WI38 (cell line): Measurements from ENCODE around the gene MGAM2.

ENCODE experiments used
- H3K4me3 ChIP-seq: 2 replicates; pipeline ENCODE4 v1.5.1; 2011; ENCODE audit warnings: low read depth, mild to moderate bottlenecking, control low read depth, low read length
- TF ChIP-seq, protein P1 (sequence below): IDR thresholded peaks from 2 replicates; pipeline ENCODE4 v1.5.1; 2012; ENCODE audit warnings: low read depth, mild to moderate bottlenecking, control low read depth, low read length

The MGAM2 gene

DNA sequence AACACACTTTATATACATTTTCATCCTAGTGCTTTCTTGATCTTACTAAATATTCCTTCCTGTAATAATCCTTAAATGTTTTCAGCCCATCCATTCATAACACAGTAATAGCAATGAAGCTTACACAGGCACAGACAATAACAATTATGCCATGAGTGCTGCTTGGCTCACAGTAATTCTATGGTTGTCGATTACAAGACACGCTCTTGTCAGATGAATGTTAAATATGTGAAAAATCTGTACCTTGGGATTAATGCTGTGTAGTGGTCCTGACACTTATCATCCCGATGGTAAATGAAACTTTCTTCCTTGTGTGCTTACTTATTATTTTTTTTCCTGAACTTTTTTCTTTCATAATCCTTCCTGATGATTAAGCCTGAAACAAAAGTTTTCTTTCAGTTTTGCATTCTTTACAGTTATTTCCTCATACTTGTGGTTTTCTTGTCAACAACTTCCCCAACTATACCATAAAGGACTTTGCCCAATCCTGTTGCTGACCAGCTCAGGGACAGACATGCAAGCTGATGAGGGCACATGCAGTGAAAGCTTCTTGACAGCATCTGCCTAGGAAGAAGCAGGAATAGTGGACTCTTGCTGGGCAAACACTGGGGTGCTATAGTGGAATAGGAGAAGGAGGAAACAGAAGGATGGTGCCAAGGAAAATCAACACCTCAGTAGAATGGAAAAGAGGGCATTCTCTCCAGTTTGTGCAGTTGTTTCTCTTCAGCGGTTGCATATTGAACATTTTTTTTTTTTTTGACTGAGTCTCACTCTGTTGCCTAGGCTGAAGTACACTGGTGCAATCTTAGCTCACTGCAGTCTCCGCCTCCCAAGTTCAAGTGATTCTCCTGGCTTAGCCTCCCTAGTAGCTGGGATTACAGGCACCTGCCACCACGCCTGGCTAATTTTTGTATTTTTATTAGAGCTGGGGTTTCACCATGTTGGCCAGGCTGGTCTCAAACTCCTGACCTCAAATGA, 6.7 kb upstream of the MGAM2 start:
- no peak overlapping the region for H3K4me3 ChIP-seq
- TF ChIP-seq, protein P1, sequence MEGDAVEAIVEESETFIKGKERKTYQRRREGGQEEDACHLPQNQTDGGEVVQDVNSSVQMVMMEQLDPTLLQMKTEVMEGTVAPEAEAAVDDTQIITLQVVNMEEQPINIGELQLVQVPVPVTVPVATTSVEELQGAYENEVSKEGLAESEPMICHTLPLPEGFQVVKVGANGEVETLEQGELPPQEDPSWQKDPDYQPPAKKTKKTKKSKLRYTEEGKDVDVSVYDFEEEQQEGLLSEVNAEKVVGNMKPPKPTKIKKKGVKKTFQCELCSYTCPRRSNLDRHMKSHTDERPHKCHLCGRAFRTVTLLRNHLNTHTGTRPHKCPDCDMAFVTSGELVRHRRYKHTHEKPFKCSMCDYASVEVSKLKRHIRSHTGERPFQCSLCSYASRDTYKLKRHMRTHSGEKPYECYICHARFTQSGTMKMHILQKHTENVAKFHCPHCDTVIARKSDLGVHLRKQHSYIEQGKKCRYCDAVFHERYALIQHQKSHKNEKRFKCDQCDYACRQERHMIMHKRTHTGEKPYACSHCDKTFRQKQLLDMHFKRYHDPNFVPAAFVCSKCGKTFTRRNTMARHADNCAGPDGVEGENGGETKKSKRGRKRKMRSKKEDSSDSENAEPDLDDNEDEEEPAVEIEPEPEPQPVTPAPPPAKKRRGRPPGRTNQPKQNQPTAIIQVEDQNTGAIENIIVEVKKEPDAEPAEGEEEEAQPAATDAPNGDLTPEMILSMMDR = no peak

DNA sequence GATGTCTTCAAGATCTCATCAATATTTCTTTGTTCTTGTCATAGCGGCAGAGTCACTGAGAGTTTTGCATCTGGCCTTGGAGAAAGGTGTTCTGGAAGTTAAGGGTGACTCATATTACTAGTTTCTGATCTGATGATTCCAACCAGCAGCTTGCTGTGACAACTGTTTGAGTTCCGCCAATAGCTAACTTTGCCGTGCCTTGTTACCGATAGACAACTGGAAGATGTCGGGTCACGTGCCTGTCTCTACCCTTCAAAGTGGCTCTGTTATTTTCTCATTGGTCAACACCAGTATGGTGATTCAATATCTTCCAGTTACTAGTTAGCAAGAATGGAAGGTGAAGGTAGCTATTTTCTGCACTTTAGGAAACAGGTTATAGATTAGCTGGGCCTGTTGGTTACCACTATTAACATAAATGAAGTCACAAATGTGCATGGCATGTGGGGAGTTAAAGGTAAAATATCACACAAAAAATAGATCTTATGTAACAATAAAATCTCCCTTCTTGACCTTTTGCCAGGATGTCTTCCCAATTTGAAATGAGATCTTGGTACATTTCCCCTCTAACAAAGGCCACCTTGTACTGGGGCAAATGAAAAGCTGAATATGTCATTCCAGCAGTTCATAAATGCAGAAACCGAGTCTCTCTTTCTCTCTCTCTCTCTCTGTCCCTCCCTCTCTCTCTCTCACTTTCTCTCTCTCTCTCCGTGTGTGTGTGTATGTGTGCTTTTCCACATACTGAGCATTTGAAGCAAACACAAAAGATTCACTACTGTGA, 2.6 kb upstream of the MGAM2 start:
- no peak overlapping the region for H3K4me3 ChIP-seq
- TF ChIP-seq, protein P1 = no peak

DNA sequence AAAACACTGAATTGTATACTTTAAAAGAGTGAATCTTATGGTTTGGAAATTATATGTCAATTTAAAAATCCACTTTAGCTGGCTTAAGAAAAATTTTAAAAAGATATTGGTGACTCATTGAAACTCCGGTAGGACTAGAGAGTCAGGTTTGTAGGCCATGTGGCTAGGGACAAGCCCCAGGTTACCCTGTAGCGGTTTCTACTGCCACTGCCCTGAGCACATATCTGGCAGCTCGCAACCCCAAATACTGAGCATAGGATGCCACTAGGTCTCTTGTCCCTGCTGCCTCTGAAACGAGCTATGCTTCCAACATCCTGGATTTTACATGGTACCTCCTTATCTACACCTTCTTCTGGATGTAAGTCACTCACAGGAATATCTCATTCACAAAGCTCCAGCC, 1.4 kb upstream of the MGAM2 start:
- TF ChIP-seq, protein P1 = no peak
- no peak overlapping the region for H3K4me3 ChIP-seq

DNA sequence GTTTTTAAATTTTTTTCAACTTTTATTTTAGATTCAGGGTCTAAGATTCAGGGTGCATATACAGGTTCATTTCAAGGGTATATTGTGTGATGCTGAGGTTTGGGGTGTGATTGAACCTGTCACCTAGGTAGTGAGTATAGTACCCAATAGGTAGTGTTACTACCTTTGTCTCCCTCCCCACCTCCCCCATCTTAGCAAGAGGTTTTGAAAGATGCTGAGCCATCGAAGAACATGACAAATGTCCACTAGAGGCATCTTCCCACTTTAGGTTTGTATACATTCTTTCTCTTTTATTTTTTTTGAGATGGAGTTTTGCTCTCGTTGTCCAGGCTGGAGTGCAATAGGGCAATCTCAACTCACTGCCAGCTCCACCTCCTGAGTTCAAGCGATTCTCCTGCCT, 880 bp upstream of the MGAM2 start:
- TF ChIP-seq, protein P1 = no peak

DNA sequence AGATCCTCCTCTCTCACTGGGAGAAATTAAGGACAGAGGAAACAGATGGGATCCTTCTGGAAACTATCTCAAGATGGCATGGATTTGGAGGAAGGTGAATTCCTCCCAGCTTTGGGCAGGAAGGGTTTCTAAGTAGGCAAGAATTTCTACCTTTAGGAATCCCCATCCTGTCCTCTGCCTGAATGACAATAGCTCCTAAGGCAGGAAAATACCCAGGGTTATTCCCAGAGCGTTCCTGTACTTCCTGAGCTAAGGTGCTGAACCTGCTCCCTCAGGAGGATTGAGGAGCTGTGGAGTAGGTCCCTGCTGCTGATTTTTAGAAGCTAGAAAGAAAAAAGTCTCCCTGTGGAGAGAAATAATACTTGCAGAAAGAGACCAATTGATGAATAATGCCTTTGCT, 568 bp downstream of the MGAM2 start:
- no peak overlapping the region for H3K4me3 ChIP-seq
- TF ChIP-seq, protein P1 = no peak

More for the DNA sequence above, 880 bp upstream of the MGAM2 start:
- no peak overlapping the region for H3K4me3 ChIP-seq

DNA sequence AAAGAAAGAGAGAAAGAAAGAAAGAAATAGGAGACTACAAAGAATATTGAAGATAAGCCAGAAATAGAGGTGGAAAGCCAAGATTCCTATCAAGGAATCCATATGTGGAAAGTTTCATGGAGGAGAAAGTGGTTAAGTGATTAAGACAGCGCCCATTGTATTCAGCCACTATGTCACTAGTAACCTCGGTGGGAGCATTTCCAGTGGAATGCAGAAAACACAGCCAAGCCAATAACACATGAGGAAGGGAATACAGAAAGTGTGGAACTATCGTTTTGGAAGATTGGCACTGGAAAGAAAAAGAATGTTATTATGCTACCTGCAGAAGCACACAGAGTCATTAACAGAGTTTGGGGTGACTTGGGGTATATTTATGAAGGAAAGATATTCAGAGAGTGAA, 2.7 kb downstream of the MGAM2 start:
- H3K4me3 ChIP-seq = no peak overlapping the region
- TF ChIP-seq, protein P1 = no peak

DNA sequence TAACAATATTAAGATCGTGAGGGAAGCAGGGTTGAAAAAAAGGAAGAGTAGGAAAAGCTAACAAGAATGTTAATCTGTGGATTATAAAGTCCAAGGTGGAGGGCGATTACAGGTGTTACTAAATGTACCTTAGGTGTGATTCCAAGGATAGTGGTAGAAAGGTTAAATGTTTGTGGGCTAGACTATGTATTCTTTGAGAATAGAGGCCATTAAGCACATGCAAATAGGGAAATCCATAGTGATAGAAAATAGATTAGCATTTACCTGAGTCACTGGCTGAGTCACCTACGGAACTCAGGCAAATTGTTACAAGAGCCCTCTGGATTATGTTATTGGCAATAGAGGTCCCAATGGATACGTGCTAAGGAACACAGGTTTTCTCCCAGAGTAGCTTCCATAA, 9.0 kb downstream of the MGAM2 start:
- TF ChIP-seq, protein P1 = no peak
- no peak overlapping the region for H3K4me3 ChIP-seq
